Activated T-helper 17 cell treated with anti-CD3 and anti-CD28 coated beads, Interleukin-2, amount 50 U/mL, for 72 hours (primary cell): Measurements from ENCODE around the gene ACER1. TPM values are rescaled to one million over a fixed set of nuclear protein-coding genes. Genes with fewer than 3 reads are reported as not detected.
A peak's percentile ranks its signal among the peaks of the same experiment; 100 is the strongest.

Experiments used
- ATAC-seq: fragments of 150-1000 bp; cut with Tn5 transposase; replicated peaks from 2 replicates; pipeline ENCODE4 v1.10.0; 2021; ENCODE audit warnings: mild to moderate bottlenecking, moderate library complexity
- H3K27ac Mint-ChIP-seq: one replicate; pipeline ENCODE4 v1.8.0; 2022; ENCODE audit warnings: mixed read lengths
- H3K27me3 Mint-ChIP-seq: one replicate; pipeline ENCODE4 v1.8.0; 2022; ENCODE audit warnings: mixed read lengths
- H3K36me3 Mint-ChIP-seq: one replicate; pipeline ENCODE4 v1.8.0; 2022; ENCODE audit warnings: low read depth, mild to moderate bottlenecking, mixed read lengths
- H3K4me1 Mint-ChIP-seq: one replicate; pipeline ENCODE4 v1.8.0; 2022; ENCODE audit warnings: mixed read lengths
- H3K4me3 Mint-ChIP-seq: one replicate; pipeline ENCODE4 v1.8.0; 2022; ENCODE audit warnings: mild to moderate bottlenecking, mixed read lengths
- H3K9me3 Mint-ChIP-seq: one replicate; pipeline ENCODE4 v1.8.0; 2022; ENCODE audit warnings: mixed read lengths
- total RNA-seq, 2 donors: library from RNA; stranded (reverse); gene quantifications; one replicate each; pipeline ENCODE4 v1.2.3, GENCODE V29; 2022

ACER1 gene
- total RNA-seq, 2 donors from 2014 or later, result not detected

- Mint-ChIP-seq H3K9me3 (no peaks in the 10 kb centered on the region), H3K27me3 (no peaks in the 10 kb centered on the region), H3K4me3 (no peak overlapping the region), H3K27ac (peak overlapping the region; percentile 71), H3K4me1 (peaks cover 20% of the 10 kb centered on the region), H3K36me3 (peaks cover 45% of the 10 kb centered on the region)
- ATAC-seq, result no peak
These were observed 61.5 kb downstream of the ACER1 start for GRCh38 chr19:6271721-6272410.

GRCh38 chr19:6271251-6271650 lies 62.2 kb downstream of the ACER1 start:
- Mint-ChIP-seq H3K36me3 (peaks cover 51% of the 10 kb centered on the region), H3K27ac (peak overlapping the region; percentile 51)

GRCh38 chr19:6270822-6271221 lies 62.6 kb downstream of the ACER1 start:
- peak overlapping the region; percentile 51 for H3K27ac Mint-ChIP-seq
- no peaks in the 10 kb centered on the region for H3K9me3 Mint-ChIP-seq
- peaks cover 51% of the 10 kb centered on the region for H3K36me3 Mint-ChIP-seq
- no peaks in the 10 kb centered on the region for H3K27me3 Mint-ChIP-seq
- no peak overlapping the region for H3K4me3 Mint-ChIP-seq
- peaks cover 14% of the 10 kb centered on the region for H3K4me1 Mint-ChIP-seq
- ATAC-seq, result no peak

More at GRCh38 chr19:6271251-6271650, 62.2 kb downstream of the ACER1 start:
- no peak for ATAC-seq
- no peaks in the 10 kb centered on the region for H3K27me3 Mint-ChIP-seq
- no peak overlapping the region for H3K4me3 Mint-ChIP-seq
- H3K4me1 Mint-ChIP-seq, result peaks cover 14% of the 10 kb centered on the region
- no peaks in the 10 kb centered on the region for H3K9me3 Mint-ChIP-seq

- Mint-ChIP-seq H3K27ac (no peak overlapping the region), H3K4me3 (no peak overlapping the region), H3K27me3 (no peaks in the 10 kb centered on the region), H3K9me3 (no peaks in the 10 kb centered on the region), H3K4me1 (peaks cover 14% of the 10 kb centered on the region), H3K36me3 (peaks cover 55% of the 10 kb centered on the region)
- ATAC-seq, result no peak
These were observed 63.2 kb downstream of the ACER1 start for GRCh38 chr19:6270076-6270745.

- no peak for ATAC-seq
- no peaks in the 10 kb centered on the region for H3K9me3 Mint-ChIP-seq
- peaks cover 64% of the 10 kb centered on the region for H3K36me3 Mint-ChIP-seq
- H3K4me1 Mint-ChIP-seq, result peaks cover 14% of the 10 kb centered on the region
- no peaks in the 10 kb centered on the region for H3K27me3 Mint-ChIP-seq
- no peak overlapping the region for H3K27ac Mint-ChIP-seq
- no peak overlapping the region for H3K4me3 Mint-ChIP-seq
These were observed 64.1 kb downstream of the ACER1 start for GRCh38 chr19:6269101-6269886.

- H3K4me1 Mint-ChIP-seq, result peaks cover 16% of the 10 kb centered on the region
- H3K9me3 Mint-ChIP-seq, result no peaks in the 10 kb centered on the region
- ATAC-seq, result no peak
- no peak overlapping the region for H3K4me3 Mint-ChIP-seq
- no peaks in the 10 kb centered on the region for H3K27me3 Mint-ChIP-seq
- H3K36me3 Mint-ChIP-seq, result peaks cover 73% of the 10 kb centered on the region
- H3K27ac Mint-ChIP-seq, result peak overlapping the region; percentile 83
These were observed 65.0 kb downstream of the ACER1 start for GRCh38 chr19:6268382-6268771.

- H3K27ac Mint-ChIP-seq, result peak overlapping the region; percentile 83
- H3K4me1 Mint-ChIP-seq, result peaks cover 18% of the 10 kb centered on the region
- H3K27me3 Mint-ChIP-seq, result no peaks in the 10 kb centered on the region
- H3K4me3 Mint-ChIP-seq, result no peak overlapping the region
- peaks cover 79% of the 10 kb centered on the region for H3K36me3 Mint-ChIP-seq
- H3K9me3 Mint-ChIP-seq, result no peaks in the 10 kb centered on the region
- ATAC-seq, result no peak
These were observed 65.6 kb downstream of the ACER1 start for GRCh38 chr19:6267552-6268381.

- H3K27ac Mint-ChIP-seq, result peak overlapping the region; percentile 50
- H3K4me3 Mint-ChIP-seq, result no peak overlapping the region
- no peak for ATAC-seq
- H3K27me3 Mint-ChIP-seq, result no peaks in the 10 kb centered on the region
- peaks cover 85% of the 10 kb centered on the region for H3K36me3 Mint-ChIP-seq
- H3K4me1 Mint-ChIP-seq, result peaks cover 4% of the 10 kb centered on the region
- H3K9me3 Mint-ChIP-seq, result no peaks in the 10 kb centered on the region
These were observed 68.6 kb downstream of the ACER1 start for GRCh38 chr19:6264803-6265202.

GRCh38 chr19:6263735-6264444 lies 69.5 kb downstream of the ACER1 start:
- H3K27ac Mint-ChIP-seq, result peak overlapping the region; percentile 41
- ATAC-seq, result no peak
- H3K9me3 Mint-ChIP-seq, result no peaks in the 10 kb centered on the region
- H3K36me3 Mint-ChIP-seq, result peaks cover 85% of the 10 kb centered on the region
- H3K4me1 Mint-ChIP-seq, result peaks cover 4% of the 10 kb centered on the region
- no peaks in the 10 kb centered on the region for H3K27me3 Mint-ChIP-seq
- H3K4me3 Mint-ChIP-seq, result no peak overlapping the region

- H3K36me3 Mint-ChIP-seq, result peaks cover 85% of the 10 kb centered on the region
- peaks cover 4% of the 10 kb centered on the region for H3K4me1 Mint-ChIP-seq
- no peaks in the 10 kb centered on the region for H3K27me3 Mint-ChIP-seq
- no peaks in the 10 kb centered on the region for H3K9me3 Mint-ChIP-seq
- no peak for ATAC-seq
- H3K27ac Mint-ChIP-seq, result peak overlapping the region; percentile 41
- no peak overlapping the region for H3K4me3 Mint-ChIP-seq
These were observed 70.1 kb downstream of the ACER1 start for GRCh38 chr19:6263306-6263705.

GRCh38 chr19:6262519-6262918 lies 70.9 kb downstream of the ACER1 start:
- no peaks in the 10 kb centered on the region for H3K9me3 Mint-ChIP-seq
- peaks cover 85% of the 10 kb centered on the region for H3K36me3 Mint-ChIP-seq
- peak overlapping the region; percentile 28 for H3K27ac Mint-ChIP-seq
- H3K4me3 Mint-ChIP-seq, result no peak overlapping the region
- no peak for ATAC-seq
- H3K27me3 Mint-ChIP-seq, result no peaks in the 10 kb centered on the region
- H3K4me1 Mint-ChIP-seq, result peaks cover 4% of the 10 kb centered on the region

GRCh38 chr19:6261883-6262282 lies 71.5 kb downstream of the ACER1 start:
- peaks cover 4% of the 10 kb centered on the region for H3K4me1 Mint-ChIP-seq
- no peaks in the 10 kb centered on the region for H3K9me3 Mint-ChIP-seq
- peak overlapping the region; percentile 28 for H3K27ac Mint-ChIP-seq
- peaks cover 85% of the 10 kb centered on the region for H3K36me3 Mint-ChIP-seq
- ATAC-seq, result no peak
- H3K4me3 Mint-ChIP-seq, result no peak overlapping the region
- no peaks in the 10 kb centered on the region for H3K27me3 Mint-ChIP-seq

- Mint-ChIP-seq H3K9me3 (no peaks in the 10 kb centered on the region), H3K36me3 (peaks cover 82% of the 10 kb centered on the region), H3K4me3 (no peak overlapping the region), H3K4me1 (peaks cover 4% of the 10 kb centered on the region), H3K27ac (no peak overlapping the region), H3K27me3 (no peaks in the 10 kb centered on the region)
- peak; percentile 38 for ATAC-seq
These were observed 72.3 kb downstream of the ACER1 start for GRCh38 chr19:6260912-6261650.
